Measurements from ENCODE around the gene NECTIN2.

Gene NECTIN2

GRCh38 chr19:44818466-44819031 lies 27.5 kb upstream of the NECTIN2 start:
- no peak overlapping the region for H3K4me3 ChIP-seq (ENCODE audit: low read length)
- TF ChIP-seq, protein P1, sequence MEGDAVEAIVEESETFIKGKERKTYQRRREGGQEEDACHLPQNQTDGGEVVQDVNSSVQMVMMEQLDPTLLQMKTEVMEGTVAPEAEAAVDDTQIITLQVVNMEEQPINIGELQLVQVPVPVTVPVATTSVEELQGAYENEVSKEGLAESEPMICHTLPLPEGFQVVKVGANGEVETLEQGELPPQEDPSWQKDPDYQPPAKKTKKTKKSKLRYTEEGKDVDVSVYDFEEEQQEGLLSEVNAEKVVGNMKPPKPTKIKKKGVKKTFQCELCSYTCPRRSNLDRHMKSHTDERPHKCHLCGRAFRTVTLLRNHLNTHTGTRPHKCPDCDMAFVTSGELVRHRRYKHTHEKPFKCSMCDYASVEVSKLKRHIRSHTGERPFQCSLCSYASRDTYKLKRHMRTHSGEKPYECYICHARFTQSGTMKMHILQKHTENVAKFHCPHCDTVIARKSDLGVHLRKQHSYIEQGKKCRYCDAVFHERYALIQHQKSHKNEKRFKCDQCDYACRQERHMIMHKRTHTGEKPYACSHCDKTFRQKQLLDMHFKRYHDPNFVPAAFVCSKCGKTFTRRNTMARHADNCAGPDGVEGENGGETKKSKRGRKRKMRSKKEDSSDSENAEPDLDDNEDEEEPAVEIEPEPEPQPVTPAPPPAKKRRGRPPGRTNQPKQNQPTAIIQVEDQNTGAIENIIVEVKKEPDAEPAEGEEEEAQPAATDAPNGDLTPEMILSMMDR (conservative IDR thresholded peaks at IDR 0.05; ENCODE audit: low read depth, low read length), result no peak
- DNase-seq (ENCODE audit: low read depth), result no peak

DNA sequence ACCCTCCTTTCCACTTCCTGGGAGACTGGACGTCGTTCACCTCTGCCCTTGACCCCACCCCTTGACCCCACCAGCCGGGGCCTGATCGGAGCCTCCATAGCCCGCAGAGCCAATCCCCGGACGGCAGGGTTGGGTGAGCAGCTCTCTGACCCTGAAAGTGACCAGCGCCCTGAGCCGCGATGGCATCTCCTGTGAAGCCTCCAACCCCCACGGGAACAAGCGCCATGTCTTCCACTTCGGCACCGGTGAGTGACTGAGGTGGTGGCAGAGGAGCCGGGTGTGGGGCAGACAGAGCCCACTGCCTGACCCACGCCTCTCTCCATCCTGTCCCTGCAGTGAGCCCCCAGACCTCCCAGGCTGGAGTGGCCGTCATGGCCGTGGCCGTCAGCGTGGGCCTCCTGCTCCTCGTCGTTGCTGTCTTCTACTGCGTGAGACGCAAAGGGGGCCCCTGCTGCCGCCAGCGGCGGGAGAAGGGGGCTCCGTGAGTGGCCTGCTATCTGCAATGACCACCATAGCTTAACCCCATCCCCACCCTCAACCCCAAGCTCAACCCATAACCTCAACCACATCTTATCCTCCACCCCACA lies 26.8 kb upstream of the NECTIN2 start:
- DNase-seq (ENCODE audit: low read depth), result no peak
- TF ChIP-seq, protein P1 (conservative IDR thresholded peaks at IDR 0.05; ENCODE audit: low read depth, low read length), result no peak
- H3K4me3 ChIP-seq (ENCODE audit: low read length), result no peak overlapping the region

DNA sequence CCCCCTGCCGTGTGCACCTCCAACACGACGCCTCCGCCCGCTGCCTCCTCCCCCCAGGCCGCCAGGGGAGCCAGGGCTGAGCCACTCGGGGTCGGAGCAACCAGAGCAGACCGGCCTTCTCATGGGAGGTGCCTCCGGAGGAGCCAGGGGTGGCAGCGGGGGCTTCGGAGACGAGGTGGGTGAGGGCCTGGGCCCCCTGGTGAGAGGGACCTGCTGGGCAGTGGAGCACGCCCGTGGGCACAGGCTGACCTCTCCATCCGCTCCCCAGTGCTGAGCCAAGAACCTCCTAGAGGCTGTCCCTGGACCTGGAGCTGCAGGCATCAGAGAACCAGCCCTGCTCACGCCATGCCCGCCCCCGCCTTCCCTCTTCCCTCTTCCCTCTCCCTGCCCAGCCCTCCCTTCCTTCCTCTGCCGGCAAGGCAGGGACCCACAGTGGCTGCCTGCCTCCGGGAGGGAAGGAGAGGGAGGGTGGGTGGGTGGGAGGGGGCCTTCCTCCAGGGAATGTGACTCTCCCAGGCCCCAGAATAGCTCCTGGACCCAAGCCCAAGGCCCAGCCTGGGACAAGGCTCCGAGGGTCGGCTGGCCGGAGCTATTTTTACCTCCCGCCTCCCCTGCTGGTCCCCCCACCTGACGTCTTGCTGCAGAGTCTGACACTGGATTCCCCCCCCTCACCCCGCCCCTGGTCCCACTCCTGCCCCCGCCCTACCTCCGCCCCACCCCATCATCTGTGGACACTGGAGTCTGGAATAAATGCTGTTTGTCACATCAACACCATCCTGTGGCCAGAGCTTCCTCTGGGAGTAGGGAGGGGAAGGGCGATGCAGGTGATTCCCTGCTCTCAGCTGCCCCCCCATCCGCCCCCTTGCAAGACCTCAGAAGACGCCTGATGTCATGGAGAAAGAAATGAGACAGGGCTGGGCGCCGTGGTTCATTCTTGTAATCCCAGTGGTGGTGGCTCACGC lies 25.2 kb upstream of the NECTIN2 start:
- H3K4me3 ChIP-seq (ENCODE audit: low read length), result no peak overlapping the region
- no peak for DNase-seq (ENCODE audit: low read depth)
- TF ChIP-seq, protein P1 (conservative IDR thresholded peaks at IDR 0.05; ENCODE audit: low read depth, low read length), result no peak

DNA sequence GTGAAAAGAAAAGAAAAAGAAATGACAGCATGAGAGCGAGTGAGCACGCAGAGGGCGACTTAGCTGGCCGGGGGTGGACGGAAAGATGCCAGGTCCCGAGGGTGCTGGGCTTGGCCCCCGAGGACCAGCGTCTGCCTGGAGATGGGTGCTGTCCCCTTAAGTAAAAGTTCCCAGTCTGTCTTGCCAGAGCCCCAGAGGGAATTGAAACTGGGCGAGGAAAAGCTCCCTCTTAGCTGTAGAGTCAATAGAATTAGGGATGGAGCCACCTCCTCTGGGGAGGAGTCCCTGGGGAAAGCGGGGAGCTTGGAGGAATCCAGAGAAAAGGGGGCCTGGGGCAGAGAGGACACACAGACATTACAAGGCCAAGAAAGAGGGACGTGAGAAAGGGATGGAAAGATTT lies 23.9 kb upstream of the NECTIN2 start:
- TF ChIP-seq, protein P1 (conservative IDR thresholded peaks at IDR 0.05; ENCODE audit: low read depth, low read length), result no peak
- DNase-seq (ENCODE audit: low read depth), result no peak

DNA sequence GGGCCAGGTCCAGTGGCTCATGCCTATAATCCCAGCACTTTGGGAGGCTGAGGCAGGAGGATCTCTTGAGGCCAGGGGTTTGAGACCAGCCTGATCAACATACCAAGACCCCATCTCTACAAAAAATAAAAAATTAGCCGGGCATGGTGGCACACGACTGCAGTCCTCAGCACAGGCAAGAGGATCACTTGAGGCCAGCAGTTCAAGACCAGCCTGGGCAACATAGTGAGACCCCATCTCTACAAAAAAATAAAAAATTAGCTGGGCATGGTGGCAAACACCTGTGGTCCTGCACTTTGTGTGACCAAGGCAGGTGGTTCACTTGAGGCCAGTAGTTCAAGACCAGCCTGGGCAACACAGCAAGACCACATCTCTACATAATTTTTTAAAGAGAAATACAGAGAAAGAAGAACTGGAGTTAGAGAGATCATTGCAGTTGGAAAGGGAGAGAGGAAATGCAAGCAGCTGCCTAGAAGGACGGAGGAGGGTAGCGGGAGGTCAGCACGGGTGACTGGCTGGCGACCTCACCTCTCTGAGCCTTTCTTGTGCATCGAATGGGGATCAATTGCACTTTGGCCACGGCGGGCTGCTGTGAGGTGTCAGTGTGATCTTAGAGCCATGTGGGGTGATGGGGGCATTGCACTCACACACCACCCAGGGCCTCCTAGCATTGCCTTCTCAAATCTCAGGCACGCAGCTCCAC lies 23.3 kb upstream of the NECTIN2 start:
- no peak overlapping the region for H3K4me3 ChIP-seq (ENCODE audit: low read length)
- no peak for DNase-seq (ENCODE audit: low read depth)
- TF ChIP-seq, protein P1 (conservative IDR thresholded peaks at IDR 0.05; ENCODE audit: low read depth, low read length), result no peak

More for the DNA sequence above, 23.9 kb upstream of the NECTIN2 start:
- no peak overlapping the region for H3K4me3 ChIP-seq (ENCODE audit: low read length)

- no peak for DNase-seq (ENCODE audit: low read depth)
- H3K4me3 ChIP-seq (ENCODE audit: low read length), result no peak overlapping the region
- TF ChIP-seq, protein P1 (conservative IDR thresholded peaks at IDR 0.05; ENCODE audit: low read depth, low read length), result no peak
Measured at GRCh38 chr19:44823373-44823698, 22.8 kb upstream of the NECTIN2 start.
